Lower leg skin (tissue), 3 donors: ENCODE data around the gene ITPRID2.

Experiments used
- CTCF ChIP-seq, 3 donors: fragments of 450-650 bp; IDR thresholded peaks; one replicate each; pipeline ENCODE4 v1.5.1; 2016; ENCODE audit warnings: antibody characterized with exemption in 3 of 3, mild to moderate bottlenecking in 3 of 3, moderate library complexity in 2 of 3
- POLR2A ChIP-seq, 2 donors: fragments of 450-650 bp; IDR thresholded peaks; one replicate each; pipeline ENCODE4 v1.6.1; 2016 to 2017; ENCODE audit warnings: antibody characterized with exemption in 2 of 2, mild to moderate bottlenecking in 1 of 2, moderate library complexity in 1 of 2

GRCh38 chr2:181878448-181878847 is 13.1 kb upstream of the ITPRID2 start:
- TF ChIP-seq POLR2A (IDR thresholded peaks at IDR 0.05) = no peak
- no peak for TF ChIP-seq CTCF (IDR thresholded peaks at IDR 0.05)
